Endodermal cell (in vitro differentiated cells): ENCODE data around the gene VPS52. TPM values are rescaled to one million over a fixed set of nuclear protein-coding genes. Genes with fewer than 3 reads are reported as not detected.

ENCODE experiments used
- DNase-seq: peaks from one replicate; pipeline ENCODE4 v3.0.0-alpha.2; 2017
- H3K27ac ChIP-seq: 2 replicates; pipeline ENCODE4 v1.5.1; 2013; ENCODE audit warnings: mild to moderate bottlenecking, low read depth, low read length, moderate library complexity
- H3K27me3 ChIP-seq: 2 replicates; pipeline ENCODE4 v1.6.1; 2013; ENCODE audit warnings: mild to moderate bottlenecking, low read length, moderate library complexity; ENCODE audit not compliant: insufficient read depth, control insufficient read depth, poor library complexity, severe bottlenecking
- H3K36me3 ChIP-seq: 2 replicates; pipeline ENCODE4 v1.7.0; 2013; ENCODE audit warnings: mild to moderate bottlenecking, low read length, moderate library complexity; ENCODE audit not compliant: control insufficient read depth, insufficient read depth
- H3K4me1 ChIP-seq: one replicate; pipeline ENCODE4 v1.7.0; 2013; ENCODE audit warnings: low read length; ENCODE audit not compliant: control insufficient read depth, insufficient read depth
- H3K4me3 ChIP-seq: 2 replicates; pipeline ENCODE4 v1.5.1; 2013; ENCODE audit warnings: mild to moderate bottlenecking, low read length, moderate library complexity
- H3K9ac ChIP-seq: 2 replicates; pipeline ENCODE4 v1.6.1; 2013; ENCODE audit warnings: mild to moderate bottlenecking, low read length, moderate library complexity; ENCODE audit not compliant: poor library complexity, severe bottlenecking; ENCODE audit errors: extremely low read depth
- H3K9me3 ChIP-seq: 2 replicates; pipeline ENCODE4 v1.6.1; 2013; ENCODE audit warnings: mild to moderate bottlenecking, low read length, moderate library complexity; ENCODE audit not compliant: control insufficient read depth
- H3K27ac Mint-ChIP-seq: 2 replicates; pipeline ENCODE4 v1.8.0; 2020; ENCODE audit warnings: mixed read lengths
- H3K27me3 Mint-ChIP-seq: 2 replicates; pipeline ENCODE4 v1.8.0; 2021; ENCODE audit warnings: mild to moderate bottlenecking, mixed read lengths; ENCODE audit not compliant: insufficient read depth
- H3K36me3 Mint-ChIP-seq: 2 replicates; pipeline ENCODE4 v1.8.0; 2020; ENCODE audit warnings: low read depth, mixed read lengths
- H3K4me1 Mint-ChIP-seq: 2 replicates; pipeline ENCODE4 v1.8.0; 2020; ENCODE audit warnings: mixed read lengths
- H3K4me3 Mint-ChIP-seq: 2 replicates; pipeline ENCODE4 v1.8.0; 2020; ENCODE audit warnings: mild to moderate bottlenecking, moderate library complexity, mixed read lengths
- H3K9me3 Mint-ChIP-seq: 2 replicates; pipeline ENCODE4 v1.8.0; 2020; ENCODE audit warnings: mild to moderate bottlenecking, mixed read lengths
- CTCF ChIP-seq: fragments of 200-600 bp; sonication (generic); conservative IDR thresholded peaks from 2 replicates; pipeline ENCODE4 v1.5.0; 2021; ENCODE audit warnings: antibody characterized with exemption, mild to moderate bottlenecking
- whole genome bisulfite sequencing, 2 experiments: methylation state at CpG; one replicate each; pipeline versions ENCODE4 v1.1.5 to v1.1.7; 2013; ENCODE audit warnings: missing lambda C conversion rate in 2 of 2, mixed read lengths in 1 of 2; ENCODE audit not compliant: insufficient coverage in 1 of 2, insufficient read length in 1 of 2; 5-methylcytosine and 5-hydroxymethylcytosine counted together
- total RNA-seq, 2 donors: library from RNA; stranded (reverse); fragmentation: NEBNext Ultra II Directional in 1 of 2; extraction: Animal tissue kit (Norgen Biotek cat#: 25700) in 1 of 2; gene quantifications; 2 replicates in 1 of 2; 3 replicates in 1 of 2; pipeline ENCODE4 v1.2.1, GENCODE V29; 2021

The VPS52 gene
- total RNA-seq, 2 donors from 2014 or later, result 51.4 to 63.9 TPM

DNA sequence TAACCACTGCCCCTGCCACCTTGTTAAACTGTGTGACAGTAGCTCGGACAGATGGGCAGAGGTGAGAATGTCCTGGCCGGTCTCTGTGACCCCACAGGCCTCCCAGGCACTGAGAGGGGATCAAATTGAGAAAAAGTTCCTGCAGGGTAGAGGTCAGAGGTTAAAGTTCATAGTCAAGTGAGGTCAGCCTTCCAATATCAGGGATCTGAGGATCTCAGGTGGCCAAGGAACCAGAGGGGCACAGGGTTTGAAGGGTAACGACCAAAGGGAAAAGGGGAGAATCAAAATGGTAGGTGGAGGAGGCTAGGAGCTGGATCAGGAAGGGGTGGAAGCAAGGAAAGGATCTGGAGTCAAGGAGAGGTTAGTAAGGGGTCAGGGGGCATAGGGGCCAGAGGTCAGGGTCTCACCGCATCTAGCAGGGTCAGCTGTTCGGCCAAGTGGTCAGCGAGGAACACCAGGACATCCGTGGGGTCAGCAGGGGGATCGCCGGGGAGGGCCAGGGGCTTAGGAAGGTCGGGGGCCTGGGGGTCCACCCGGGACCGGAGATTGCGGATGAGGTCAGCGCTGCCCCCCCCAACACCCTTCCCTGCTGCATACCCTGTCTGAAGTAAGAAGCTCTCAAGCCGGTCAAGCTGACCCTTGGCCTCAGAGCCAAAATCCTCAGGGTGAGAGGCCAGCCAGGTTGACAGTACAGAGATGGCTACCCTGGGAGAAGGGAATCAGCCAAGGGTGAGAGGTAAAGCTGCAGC, 24.1 kb upstream of the VPS52 start:
- no peak overlapping the region for H3K27ac ChIP-seq
- 95% methylated on average over 15 of the region's 15 CpGs for WGBS, 2 experiments
- Mint-ChIP-seq H3K27ac (no peak overlapping the region), H3K27me3 (no peaks in the 10 kb centered on the region), H3K36me3 (peaks cover 32% of the 10 kb centered on the region), H3K4me3 (peak overlapping the region; percentile 100), H3K9me3 (no peaks in the 10 kb centered on the region), H3K4me1 (peaks cover 5% of the 10 kb centered on the region)
- peaks cover 32% of the 10 kb centered on the region for H3K36me3 ChIP-seq
- no peak for TF ChIP-seq CTCF
- H3K4me1 ChIP-seq, result no peaks in the 10 kb centered on the region
- H3K27me3 ChIP-seq, result no peaks in the 10 kb centered on the region
- no peak overlapping the region for H3K4me3 ChIP-seq
- H3K9ac ChIP-seq, result no peak overlapping the region
- no peak for DNase-seq
- no peaks in the 10 kb centered on the region for H3K9me3 ChIP-seq

- H3K4me3 Mint-ChIP-seq, result no peak overlapping the region
- no peak overlapping the region for H3K4me3 ChIP-seq
- H3K36me3 Mint-ChIP-seq, result peaks cover 32% of the 10 kb centered on the region
- H3K36me3 ChIP-seq, result peaks cover 33% of the 10 kb centered on the region
- no peak for DNase-seq
- H3K9me3 ChIP-seq, result no peaks in the 10 kb centered on the region
- WGBS, 2 experiments, result 92 to 93% methylated on average over 7 to 10 of the region's 10 CpGs
- H3K9ac ChIP-seq, result no peak overlapping the region
- no peak for TF ChIP-seq CTCF
- peaks cover 9% of the 10 kb centered on the region for H3K4me1 Mint-ChIP-seq
- no peak overlapping the region for H3K27ac ChIP-seq
- H3K27ac Mint-ChIP-seq, result no peak overlapping the region
- H3K27me3 Mint-ChIP-seq, result no peaks in the 10 kb centered on the region
- no peaks in the 10 kb centered on the region for H3K4me1 ChIP-seq
- H3K9me3 Mint-ChIP-seq, result no peaks in the 10 kb centered on the region
- H3K27me3 ChIP-seq, result no peaks in the 10 kb centered on the region
These were observed 22.6 kb upstream of the VPS52 start for GRCh38 chr6:33294086-33294823.

GRCh38 chr6:33292996-33293682, 21.5 kb upstream of the VPS52 start:
- 91 to 96% methylated on average over 9 to 15 of the region's 16 CpGs for WGBS, 2 experiments
- no peaks in the 10 kb centered on the region for H3K4me1 ChIP-seq
- H3K4me3 ChIP-seq, result no peak overlapping the region
- no peaks in the 10 kb centered on the region for H3K9me3 ChIP-seq
- H3K27ac ChIP-seq, result no peak overlapping the region
- no peaks in the 10 kb centered on the region for H3K27me3 Mint-ChIP-seq
- H3K36me3 ChIP-seq, result peaks cover 33% of the 10 kb centered on the region
- DNase-seq, result no peak
- H3K4me1 Mint-ChIP-seq, result peaks cover 14% of the 10 kb centered on the region
- peaks cover 32% of the 10 kb centered on the region for H3K36me3 Mint-ChIP-seq
- no peaks in the 10 kb centered on the region for H3K27me3 ChIP-seq
- no peak for TF ChIP-seq CTCF
- no peaks in the 10 kb centered on the region for H3K9me3 Mint-ChIP-seq
- H3K4me3 Mint-ChIP-seq, result no peak overlapping the region
- H3K9ac ChIP-seq, result no peak overlapping the region
- no peak overlapping the region for H3K27ac Mint-ChIP-seq
